IMR-90 (cell line): ENCODE results near the gene GRK5. TPM values are rescaled to one million over a fixed set of nuclear protein-coding genes. Genes with fewer than 3 reads are reported as not detected.

Experiments used
- ATAC-seq: fragments of 200-7000 bp; cut with Tn5 transposase; 2 replicates; pipeline ENCODE4 v1.9.1; 2020; ENCODE audit warnings: low read depth, mild to moderate bottlenecking, moderate library complexity
- BruUV-seq: library from RNA; stranded (reverse); fragments of 400-500 nt; replicated peaks from 2 replicates; lab custom pipeline; 2021; lab: Mats Ljungman, UMichigan
- CTCF ChIA-PET: fragments of 300-600 bp; formaldehyde crosslinking; extraction: SDS; loops from one replicate; lab custom pipeline; 2021; ENCODE audit warnings: antibody characterized with exemption; lab: Yijun Ruan, JAX
- POLR2A ChIA-PET: fragments of 300-600 bp; sonication (Branson Sonifier 250); formaldehyde crosslinking; loops from one replicate; lab custom pipeline; 2022; ENCODE audit warnings: antibody characterized with exemption; ENCODE audit not compliant: unreplicated experiment; lab: Charles Lee
- DNase-seq: peaks from one replicate; pipeline ENCODE4 v3.0.0; 2013
- H2AFZ ChIP-seq: replicated peaks from 2 replicates; pipeline ENCODE3; 2013; ENCODE audit warnings: low read length, mild to moderate bottlenecking; ENCODE audit not compliant: poor library complexity
- H2AK5ac ChIP-seq: 2 replicates; pipeline ENCODE4 v1.6.1; 2013; ENCODE audit warnings: low read depth, low read length, inconsistent platforms
- H2AK9ac ChIP-seq: replicated peaks from 2 replicates; pipeline ENCODE3; 2013; ENCODE audit warnings: mild to moderate bottlenecking, low read depth, low read length, moderate library complexity; ENCODE audit not compliant: poor library complexity
- H2BK120ac ChIP-seq: 2 replicates; pipeline ENCODE4 v1.6.1; 2013; ENCODE audit warnings: low read depth, low read length, inconsistent platforms
- H2BK15ac ChIP-seq: 3 replicates; pipeline ENCODE4 v1.6.1; 2013; ENCODE audit warnings: low read depth, low read length, inconsistent platforms
- H2BK20ac ChIP-seq: 2 replicates; pipeline ENCODE4 v1.6.1; 2013; ENCODE audit warnings: low read depth, mild to moderate bottlenecking, inconsistent platforms, low read length, moderate library complexity
- H2BK5ac ChIP-seq: 2 replicates; pipeline ENCODE4 v1.6.1; 2013; ENCODE audit warnings: mild to moderate bottlenecking, low read depth, low read length, inconsistent platforms; ENCODE audit not compliant: poor library complexity, severe bottlenecking
- H3K14ac ChIP-seq: replicated peaks from 2 replicates; pipeline ENCODE4 v1.6.1; 2013; ENCODE audit warnings: low read depth, low read length, inconsistent platforms
- H3K18ac ChIP-seq: 2 replicates; pipeline ENCODE4 v1.6.1; 2013; ENCODE audit warnings: low read depth, low read length, control low read depth
- H3K23ac ChIP-seq: 2 replicates; pipeline ENCODE4 v1.6.1; 2013; ENCODE audit warnings: low read depth, low read length, inconsistent platforms
- H3K27ac ChIP-seq: 2 replicates; pipeline ENCODE4 v1.5.1; 2013; ENCODE audit warnings: mild to moderate bottlenecking, control low read depth, low read length; ENCODE audit not compliant: insufficient read depth
- H3K27me3 ChIP-seq: 2 replicates; pipeline ENCODE4 v1.6.1; 2013; ENCODE audit warnings: low read length; ENCODE audit not compliant: control insufficient read depth, insufficient read depth
- H3K36me3 ChIP-seq: 2 replicates; pipeline ENCODE4 v1.6.1; 2013; ENCODE audit warnings: low read length, mixed read lengths; ENCODE audit not compliant: control insufficient read depth, insufficient read depth
- H3K4ac ChIP-seq: 2 replicates; pipeline ENCODE4 v1.6.1; 2013; ENCODE audit warnings: low read depth, low read length, inconsistent platforms
- H3K4me1 ChIP-seq: 2 replicates; pipeline ENCODE4 v1.6.1; 2013; ENCODE audit warnings: low read length, mixed read lengths; ENCODE audit not compliant: control insufficient read depth, insufficient read depth
- H3K4me2 ChIP-seq: 2 replicates; pipeline ENCODE4 v1.6.1; 2013; ENCODE audit warnings: low read depth, mild to moderate bottlenecking, control low read depth, low read length, moderate library complexity
- H3K4me3 ChIP-seq: 2 replicates; pipeline ENCODE4 v1.5.1; 2013; ENCODE audit warnings: low read depth, mild to moderate bottlenecking, control low read depth, low read length, moderate library complexity; ENCODE audit not compliant: insufficient read depth
- H3K56ac ChIP-seq: 2 replicates; pipeline ENCODE4 v1.6.1; 2013; ENCODE audit warnings: low read length, inconsistent platforms; ENCODE audit not compliant: insufficient read depth; ENCODE audit errors: extremely low read depth
- H3K79me1 ChIP-seq, 2 experiments: 2 replicates each; pipeline ENCODE4 v1.6.1; 2013; ENCODE audit warnings: low read length in 2 of 2, inconsistent platforms in 1 of 2, low read depth in 1 of 2
- H3K9ac ChIP-seq: 2 replicates; pipeline ENCODE4 v1.6.1; 2013; ENCODE audit warnings: low read depth, low read length, control low read depth
- H3K9me1 ChIP-seq: 2 replicates; pipeline ENCODE4 v1.6.1; 2013; ENCODE audit warnings: low read length, inconsistent platforms; ENCODE audit not compliant: insufficient read depth
- H3K9me3 ChIP-seq: 2 replicates; pipeline ENCODE4 v1.6.1; 2013; ENCODE audit warnings: low read length; ENCODE audit not compliant: control insufficient read depth, insufficient read depth
- H4K20me1 ChIP-seq: 2 replicates; pipeline ENCODE4 v1.6.1; 2013; ENCODE audit warnings: low read length, inconsistent platforms; ENCODE audit not compliant: insufficient read depth
- H4K5ac ChIP-seq: 2 replicates; pipeline ENCODE4 v1.6.1; 2013; ENCODE audit warnings: mild to moderate bottlenecking, low read depth, low read length, control low read depth
- H4K8ac ChIP-seq, 2 experiments: 2 replicates each; pipeline ENCODE4 v1.6.1; 2013; ENCODE audit warnings: low read depth in 2 of 2, low read length in 2 of 2, control low read depth in 1 of 2, inconsistent platforms in 1 of 2
- H4K91ac ChIP-seq: 2 replicates; pipeline ENCODE4 v1.6.1; 2013; ENCODE audit warnings: low read depth, low read length, inconsistent platforms; ENCODE audit not compliant: insufficient read depth
- BHLHE40 ChIP-seq: fragments of 150-350 bp; IDR thresholded peaks from 2 replicates; pipeline ENCODE4 v1.6.1; 2016; ENCODE audit warnings: mild to moderate bottlenecking, low read depth, low read length
- CEBPB ChIP-seq: IDR thresholded peaks from 2 replicates; pipeline ENCODE4 v1.6.1; 2012; ENCODE audit warnings: low read depth, low read length, improper control_type of control experiment
- CHD1 ChIP-seq: IDR thresholded peaks from 2 replicates; pipeline ENCODE4 v1.6.1; 2012; ENCODE audit warnings: low read depth, low read length, improper control_type of control experiment
- ELK1 ChIP-seq: fragments of 150-350 bp; IDR thresholded peaks from 2 replicates; pipeline ENCODE4 v1.6.1; 2016; ENCODE audit warnings: low read depth, mild to moderate bottlenecking, low read length, moderate library complexity, borderline replicate concordance
- FOS ChIP-seq: fragments of 150-350 bp; IDR thresholded peaks from 2 replicates; pipeline ENCODE4 v1.6.1; 2016; ENCODE audit warnings: low read depth, low read length
- MAFK ChIP-seq: IDR thresholded peaks from 2 replicates; pipeline ENCODE4 v1.6.1; 2012; ENCODE audit warnings: low read depth, low read length, improper control_type of control experiment
- MAZ ChIP-seq: IDR thresholded peaks from 2 replicates; pipeline ENCODE4 v1.6.1; 2012; ENCODE audit warnings: low read depth, mild to moderate bottlenecking, low read length, improper control_type of control experiment, moderate library complexity, borderline replicate concordance
- MXI1 ChIP-seq: IDR thresholded peaks from 2 replicates; pipeline ENCODE4 v1.6.1; 2012; ENCODE audit warnings: low read depth, mild to moderate bottlenecking, low read length, moderate library complexity, borderline replicate concordance
- NFE2L2 ChIP-seq: fragments of 150-350 bp; IDR thresholded peaks from 2 replicates; pipeline ENCODE4 v1.6.1; 2016; ENCODE audit warnings: low read depth, mild to moderate bottlenecking, low read length
- POLR2A ChIP-seq: IDR thresholded peaks from 2 replicates; pipeline ENCODE4 v1.6.1; 2012; ENCODE audit warnings: mild to moderate bottlenecking, low read depth, low read length
- RAD21 ChIP-seq: IDR thresholded peaks from 2 replicates; pipeline ENCODE4 v1.6.1; 2012; ENCODE audit warnings: low read length, improper control_type of control experiment
- RCOR1 ChIP-seq: IDR thresholded peaks from 2 replicates; pipeline ENCODE4 v1.6.1; 2012; ENCODE audit warnings: mild to moderate bottlenecking, low read length, improper control_type of control experiment; ENCODE audit not compliant: insufficient replicate concordance
- RFX5 ChIP-seq: IDR thresholded peaks from 2 replicates; pipeline ENCODE4 v1.8.0; 2012; ENCODE audit warnings: low read depth, mild to moderate bottlenecking, low read length, moderate library complexity
- SMC3 ChIP-seq: fragments of 150-350 bp; IDR thresholded peaks from 2 replicates; pipeline ENCODE4 v1.6.1; 2016; ENCODE audit warnings: low read depth, mild to moderate bottlenecking, antibody characterized with exemption, low read length, moderate library complexity
- USF2 ChIP-seq: fragments of 150-350 bp; IDR thresholded peaks from 2 replicates; pipeline ENCODE4 v1.6.1; 2017; ENCODE audit warnings: mild to moderate bottlenecking, antibody characterized with exemption, low read length, low read depth
- WGBS, 2 experiments: methylation state at CpG; one replicate each; pipeline versions ENCODE4 v1.1.5 to v1.1.7; 2013; ENCODE audit warnings: missing lambda C conversion rate in 2 of 2; ENCODE audit not compliant: insufficient read length in 1 of 2; ENCODE audit errors: extremely low coverage in 2 of 2; 5-methylcytosine and 5-hydroxymethylcytosine counted together
- dilution Hi-C: fragments of 300-500 bp; cut with HindIII; formaldehyde crosslinking; loops from one replicate; pipeline ENCODE4 v1.14.3; 2018; ENCODE audit warnings: low sequenced_read_pairs; ENCODE audit not compliant: unreplicated experiment
- in situ Hi-C: fragments of 300-500 bp; cut with MboI; formaldehyde crosslinking; loops from 3 replicates; pipeline ENCODE4 v1.14.3; 2019; ENCODE audit warnings: low sequenced_read_pairs, inconsistent platforms, mixed read lengths
- intact Hi-C: fragments of 100-400 bp; cut with micrococcal nuclease; formaldehyde crosslinking; loops from 2 replicates; pipeline ENCODE4 v1.10.0; 2022
- polyA plus RNA-seq, 3 experiments: library from polyadenylated mRNA; depleted of rRNA; stranded (reverse); fragments of >200 nt; gene quantifications; 2 replicates each; pipeline ENCODE4 v1.2.3, GENCODE V29; 2012; ENCODE audit warnings: low replicate concordance in 1 of 3
- total RNA-seq: library from RNA; depleted of rRNA; stranded (reverse); fragments of >200 nt; gene quantifications from 2 replicates; pipeline ENCODE4 v1.2.3, GENCODE V29; 2012
- TF ChIP-seq, protein P1 (sequence below): conservative IDR thresholded peaks from 2 replicates; pipeline ENCODE4 v1.5.1; 2012; ENCODE audit warnings: mild to moderate bottlenecking, low read depth, low read length, improper control_type of control experiment

Gene GRK5
- total and polyA plus RNA-seq, 2 of the 4 experiments (the other 2 are of a cell fraction), result 12.9 to 16.3 TPM

DNA sequence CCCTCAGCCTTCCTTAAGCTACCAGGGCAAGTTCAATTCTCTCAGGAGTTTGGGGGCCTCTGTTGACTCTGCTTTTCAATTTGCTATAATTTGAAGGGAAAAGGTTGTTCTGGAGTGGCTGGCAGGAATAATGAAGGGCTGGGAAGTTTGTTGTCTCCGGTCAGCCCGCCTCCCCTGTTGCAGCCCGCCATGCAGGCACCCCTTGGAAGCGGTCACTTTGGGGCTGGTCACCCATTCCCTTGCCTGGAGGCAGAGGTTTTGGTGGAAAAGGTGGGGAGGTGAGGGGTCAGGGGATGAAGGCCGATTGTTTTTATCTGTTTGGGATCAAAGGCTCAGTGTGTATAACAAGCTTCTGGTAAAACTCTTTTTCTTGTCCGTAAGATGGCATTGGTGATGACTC is 79.1 kb downstream of the GRK5 start:
- Histone ChIP-seq H2BK5ac (no peak overlapping the region), H3K9me3 (no peaks in the 10 kb centered on the region), H2BK15ac (no peak overlapping the region), H2BK20ac (no peak overlapping the region), H3K18ac (no peak overlapping the region), H3K56ac (no peak overlapping the region), H4K5ac (no peak overlapping the region), H3K23ac (no peak overlapping the region), H3K4me1 (peaks cover 46% of the 10 kb centered on the region), H2AK9ac (no peak overlapping the region), H3K36me3 (peaks cover 22% of the 10 kb centered on the region; the same call in 1 of the 2 replicates), H2BK120ac (no peak overlapping the region), H2AFZ (no peak overlapping the region), H3K27me3 (no peaks in the 10 kb centered on the region), H4K20me1 (peaks cover 94% of the 10 kb centered on the region), H3K4me3 (no peak overlapping the region), H3K9me1 (peaks cover 55% of the 10 kb centered on the region), H4K8ac (no peak overlapping the region), H3K4me2 (no peak overlapping the region), H3K79me1 (peaks cover 57 to 93% of the 10 kb centered on the region in 2 experiments), H3K14ac (no peak overlapping the region), H3K4ac (no peak overlapping the region), H2AK5ac (no peak overlapping the region), H3K27ac (no peak overlapping the region), H4K91ac (no peak overlapping the region), H3K9ac (no peak overlapping the region)
- dilution Hi-C loops, result no loop called here
- POLR2A ChIA-PET, result no interaction called here
- BruUV-seq, result no TSS peak
- TF ChIP-seq FOS, result no peak
- TF ChIP-seq MAZ, result no peak
- TF ChIP-seq ELK1, result no peak
- TF ChIP-seq, protein P1, sequence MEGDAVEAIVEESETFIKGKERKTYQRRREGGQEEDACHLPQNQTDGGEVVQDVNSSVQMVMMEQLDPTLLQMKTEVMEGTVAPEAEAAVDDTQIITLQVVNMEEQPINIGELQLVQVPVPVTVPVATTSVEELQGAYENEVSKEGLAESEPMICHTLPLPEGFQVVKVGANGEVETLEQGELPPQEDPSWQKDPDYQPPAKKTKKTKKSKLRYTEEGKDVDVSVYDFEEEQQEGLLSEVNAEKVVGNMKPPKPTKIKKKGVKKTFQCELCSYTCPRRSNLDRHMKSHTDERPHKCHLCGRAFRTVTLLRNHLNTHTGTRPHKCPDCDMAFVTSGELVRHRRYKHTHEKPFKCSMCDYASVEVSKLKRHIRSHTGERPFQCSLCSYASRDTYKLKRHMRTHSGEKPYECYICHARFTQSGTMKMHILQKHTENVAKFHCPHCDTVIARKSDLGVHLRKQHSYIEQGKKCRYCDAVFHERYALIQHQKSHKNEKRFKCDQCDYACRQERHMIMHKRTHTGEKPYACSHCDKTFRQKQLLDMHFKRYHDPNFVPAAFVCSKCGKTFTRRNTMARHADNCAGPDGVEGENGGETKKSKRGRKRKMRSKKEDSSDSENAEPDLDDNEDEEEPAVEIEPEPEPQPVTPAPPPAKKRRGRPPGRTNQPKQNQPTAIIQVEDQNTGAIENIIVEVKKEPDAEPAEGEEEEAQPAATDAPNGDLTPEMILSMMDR, result no peak
- no peak for TF ChIP-seq MAFK
- TF ChIP-seq BHLHE40, result no peak
- no peak for TF ChIP-seq USF2
- TF ChIP-seq CHD1, result no peak
- TF ChIP-seq RFX5, result no peak
- no peak for TF ChIP-seq MXI1
- TF ChIP-seq RAD21, result no peak
- no peak for TF ChIP-seq POLR2A
- no peak for TF ChIP-seq SMC3
- TF ChIP-seq RCOR1, result no peak
- TF ChIP-seq NFE2L2, result no peak
- TF ChIP-seq CEBPB, result no peak
- ATAC-seq (no peak), DNase-seq (no peak)
- in situ Hi-C loops, result no loop called here
- CTCF ChIA-PET, result interaction anchor here (0.6 kb wide), 1 partner anchor 88 kb away, joined by 3 read pairs; no protein-coding TSS in a partner anchor
- intact Hi-C loops, result no loop called here
- 60% methylated on average over 2 of the region's 6 CpGs; no CpG with 5 or more reads in 1 of the 2 experiments for WGBS, 2 experiments
